SK-N-SH treated with all-trans-retinoic acid at 6 μM for 48 hours (cell line): Measurements from ENCODE around the gene METTL2B.
"Not testable (repeated sequence)": the region's sequence is repeated elsewhere in the genome, so short reads cannot be mapped to it uniquely, and the experiment has no call there.

ENCODE experiments used
- CREB5 ChIP-seq: fragments of 250-450 bp; sonication (Bioruptor Pico); IDR thresholded peaks from 2 replicates; pipeline ENCODE4 v1.5.1; 2020; ENCODE audit warnings: low read depth, mild to moderate bottlenecking, moderate library complexity
- ISL1 ChIP-seq: fragments of 250-450 bp; sonication (Bioruptor Pico); IDR thresholded peaks from 2 replicates; pipeline ENCODE4 v2.1.2; 2022; ENCODE audit warnings: mild to moderate bottlenecking, moderate library complexity
- PATZ1 ChIP-seq: fragments of 250-450 bp; sonication (Bioruptor Pico); IDR thresholded peaks from 2 replicates; pipeline ENCODE4 v1.8.0; 2020; ENCODE audit warnings: mild to moderate bottlenecking, moderate library complexity, borderline replicate concordance
- POU6F1 ChIP-seq: fragments of 250-450 bp; sonication (Bioruptor Pico); IDR thresholded peaks from 2 replicates; pipeline ENCODE4 v1.8.0; 2021; ENCODE audit warnings: low read depth, mild to moderate bottlenecking, moderate library complexity, borderline replicate concordance
- RARB ChIP-seq: fragments of 250-450 bp; sonication (Bioruptor Pico); IDR thresholded peaks from 2 replicates; pipeline ENCODE4 v1.8.0; 2021; ENCODE audit warnings: mild to moderate bottlenecking, moderate library complexity
- TCF4 ChIP-seq: fragments of 250-450 bp; sonication (Bioruptor Pico); IDR thresholded peaks from 2 replicates; pipeline ENCODE4 v1.8.0; 2021; ENCODE audit warnings: mild to moderate bottlenecking, moderate library complexity, borderline replicate concordance
- TOX ChIP-seq: fragments of 250-450 bp; sonication (Bioruptor Pico); IDR thresholded peaks from 2 replicates; pipeline ENCODE4 v1.8.0; 2021; ENCODE audit warnings: mild to moderate bottlenecking, moderate library complexity, borderline replicate concordance
- TSHZ2 ChIP-seq: fragments of 250-450 bp; sonication (Bioruptor Pico); IDR thresholded peaks from 2 replicates; pipeline ENCODE4 v1.5.0; 2020; ENCODE audit warnings: mild to moderate bottlenecking, moderate library complexity
- ZC3H10 ChIP-seq: fragments of 250-450 bp; sonication (Bioruptor Pico); IDR thresholded peaks from 2 replicates; pipeline ENCODE4 v1.5.1; 2021; ENCODE audit warnings: mild to moderate bottlenecking, moderate library complexity
- ZFP30 ChIP-seq: fragments of 450-650 bp; formaldehyde crosslinking; IDR thresholded peaks from 2 replicates; pipeline ENCODE4 v1.5.0; 2022; ENCODE audit warnings: mild to moderate bottlenecking, moderate library complexity

GRCh38 chr7:128511692-128512091 is 35.1 kb downstream of the METTL2B start:
- not testable (repeated sequence) for TF ChIP-seq TSHZ2 (CRISPR knock-in tag); PATZ1; RARB (CRISPR knock-in tag); CREB5; ISL1; ZC3H10 (CRISPR knock-in tag); TOX; TCF4 (CRISPR knock-in tag); POU6F1 (CRISPR knock-in tag); ZFP30 (CRISPR knock-in tag)
